Measurements from ENCODE around the gene KRTAP10-3. TPM values are rescaled to one million over a fixed set of nuclear protein-coding genes. Genes with fewer than 3 reads are reported as not detected.

KRTAP10-3 gene
- polyA plus RNA-seq, 1 donor (not counting 4 experiments of a cell fraction or from before 2014, with no cell fraction given): not detected

- Histone ChIP-seq H3K9ac (ENCODE audit: control insufficient read depth, extremely low read depth, insufficient read depth, low read length) (no peak overlapping the region), H3K4me3 (ENCODE audit: control insufficient read depth in 2 of 3, extremely low read depth in 1 of 3, insufficient read depth in 2 of 3, low read depth in 1 of 3, low read length in 3 of 3) (no peak overlapping the region), H3K27ac (ENCODE audit: control insufficient read depth, insufficient read depth, low read length) (no peak overlapping the region), H3K4me2 (ENCODE audit: control insufficient read depth, extremely low read depth, insufficient read depth, low read depth, low read length) (no peak overlapping the region), H3K9me1 (ENCODE audit: control insufficient read depth, extremely low read depth, insufficient read depth, low read length) (no peaks in the 10 kb centered on the region), H3K27me3 (ENCODE audit: control insufficient read depth, extremely low read depth, insufficient read depth, low read length) (no peaks in the 10 kb centered on the region), H2AFZ (ENCODE audit: control insufficient read depth, low read length) (no peak overlapping the region), H3K79me2 (ENCODE audit: control insufficient read depth, insufficient read depth, low read length) (no peaks in the 10 kb centered on the region), H3K9me3 (ENCODE audit: control insufficient read depth, low read depth, low read length) (no peaks in the 10 kb centered on the region), H3K36me3 (ENCODE audit: control insufficient read depth in 2 of 2, extremely low read depth in 1 of 2, insufficient read depth in 2 of 2, low read length in 2 of 2) (no peaks in the 10 kb centered on the region), H3K4me1 (ENCODE audit: control insufficient read depth, extremely low read depth, insufficient read depth, low read length) (no peaks in the 10 kb centered on the region), H4K20me1 (ENCODE audit: control insufficient read depth, extremely low read depth, insufficient read depth, low read length) (no peaks in the 10 kb centered on the region)
- no peak for DNase-seq (ENCODE audit: low read depth, low spot score)
- TF ChIP-seq EZH2 (IDR thresholded peaks at IDR 0.05; ENCODE audit: low read length) (no peak), CTCF (optimal IDR thresholded peaks at IDR 0.05 in 1 of 3, IDR thresholded peaks at IDR 0.05 in 1 of 3, conservative IDR thresholded peaks at IDR 0.05 in 1 of 3; ENCODE audit: extremely low read depth in 1 of 3, insufficient read depth in 2 of 3, low read length in 3 of 3) (no peak)
- dilution Hi-C loops (cut with MboI; ENCODE audit: extremely low pct_ligation_motif_present, low sequenced_read_pairs): no loop called here
- no peak for FAIRE-seq
Measured at GRCh38 chr21:44571296-44571695, 12.7 kb upstream of the KRTAP10-3 start.

GRCh38 chr21:44569861-44570517 is 11.4 kb upstream of the KRTAP10-3 start:
- no peaks in the 10 kb centered on the region for H3K27me3 ChIP-seq (ENCODE audit: control insufficient read depth, extremely low read depth, insufficient read depth, low read length)
- no peaks in the 10 kb centered on the region for H3K4me1 ChIP-seq (ENCODE audit: control insufficient read depth, extremely low read depth, insufficient read depth, low read length)
- DNase-seq (ENCODE audit: low read depth, low spot score): no peak
- no peak for TF ChIP-seq EZH2 (IDR thresholded peaks at IDR 0.05; ENCODE audit: low read length)
- TF ChIP-seq CTCF (optimal IDR thresholded peaks at IDR 0.05 in 1 of 3, IDR thresholded peaks at IDR 0.05 in 1 of 3, conservative IDR thresholded peaks at IDR 0.05 in 1 of 3; ENCODE audit: extremely low read depth in 1 of 3, insufficient read depth in 2 of 3, low read length in 3 of 3): no peak
- no peaks in the 10 kb centered on the region for H3K9me1 ChIP-seq (ENCODE audit: control insufficient read depth, extremely low read depth, insufficient read depth, low read length)
- no peak overlapping the region for H3K4me3 ChIP-seq (ENCODE audit: control insufficient read depth in 2 of 3, extremely low read depth in 1 of 3, insufficient read depth in 2 of 3, low read depth in 1 of 3, low read length in 3 of 3)
- no peak overlapping the region for H3K4me2 ChIP-seq (ENCODE audit: control insufficient read depth, extremely low read depth, insufficient read depth, low read depth, low read length)
- no peak overlapping the region for H2AFZ ChIP-seq (ENCODE audit: control insufficient read depth, low read length)
- no peaks in the 10 kb centered on the region for H3K9me3 ChIP-seq (ENCODE audit: control insufficient read depth, low read depth, low read length)
- H3K36me3 ChIP-seq (ENCODE audit: control insufficient read depth in 2 of 2, extremely low read depth in 1 of 2, insufficient read depth in 2 of 2, low read length in 2 of 2): no peaks in the 10 kb centered on the region
- dilution Hi-C loops (cut with MboI; ENCODE audit: extremely low pct_ligation_motif_present, low sequenced_read_pairs): no loop called here
- H3K79me2 ChIP-seq (ENCODE audit: control insufficient read depth, insufficient read depth, low read length): no peaks in the 10 kb centered on the region
- no peak for FAIRE-seq
- no peaks in the 10 kb centered on the region for H4K20me1 ChIP-seq (ENCODE audit: control insufficient read depth, extremely low read depth, insufficient read depth, low read length)
- H3K27ac ChIP-seq (ENCODE audit: control insufficient read depth, insufficient read depth, low read length): no peak overlapping the region
- H3K9ac ChIP-seq (ENCODE audit: control insufficient read depth, extremely low read depth, insufficient read depth, low read length): no peak overlapping the region

Measured in keratinocyte (primary cell).